Tibial nerve (tissue), 4 donors: ENCODE results near the gene CYBB. TPM values are rescaled to one million over a fixed set of nuclear protein-coding genes. Genes with fewer than 3 reads are reported as not detected.
"Not testable (repeated sequence)": the region's sequence is repeated elsewhere in the genome, so short reads cannot be mapped to it uniquely, and the experiment has no call there.

Source experiments
- DNase-seq, 2 donors: peaks; one replicate each; pipeline ENCODE4 v3.0.0-alpha.2; 2019; ENCODE audit warnings: low spot score in 2 of 2
- H3K27ac ChIP-seq, 4 donors: fragments of 200-600 bp; sonication (generic) in 3 of 4; one replicate each; pipeline ENCODE4 v1.5.1; 2017 to 2019; ENCODE audit warnings: mild to moderate bottlenecking in 1 of 4
- H3K27me3 ChIP-seq, 2 donors: fragments of 200-600 bp; sonication (generic) in 1 of 2; one replicate each; pipeline versions ENCODE4 v1.5.1 to v1.6.0; 2017 to 2019
- H3K36me3 ChIP-seq, 3 donors: fragments of 200-600 bp; sonication (generic); one replicate each; pipeline ENCODE4 v1.5.1; 2018 to 2019
- H3K4me1 ChIP-seq, 4 donors: fragments of 200-600 bp; sonication (generic) in 3 of 4; one replicate each; pipeline ENCODE4 v1.5.1; 2017 to 2019
- H3K4me3 ChIP-seq, 4 donors: fragments of 200-600 bp; sonication (generic) in 3 of 4; one replicate each; pipeline ENCODE4 v1.5.1; 2017 to 2019; ENCODE audit warnings: mild to moderate bottlenecking in 1 of 4, moderate library complexity in 1 of 4
- H3K9me3 ChIP-seq, 4 donors: fragments of 200-600 bp; sonication (generic) in 3 of 4; one replicate each; pipeline ENCODE4 v1.5.1; 2017 to 2019
- CTCF ChIP-seq, 5 experiments: fragments of 200-600 bp in 3 of 5; fragments of 450-650 bp in 2 of 5; sonication (generic) in 3 of 5; IDR thresholded peaks; one replicate each; pipeline ENCODE4 v1.5.1; 2016 to 2019; ENCODE audit warnings: antibody characterized with exemption in 5 of 5, mild to moderate bottlenecking in 3 of 5, moderate library complexity in 2 of 5
- EP300 ChIP-seq, 2 donors: sonication (generic); formaldehyde crosslinking; IDR thresholded peaks; one replicate each; pipeline ENCODE4 v1.6.1; 2017; ENCODE audit warnings: antibody characterized with exemption in 2 of 2, mild to moderate bottlenecking in 1 of 2
- POLR2A ChIP-seq, 2 donors: fragments of 450-650 bp; IDR thresholded peaks; one replicate each; pipeline ENCODE4 v1.6.1; 2017; ENCODE audit warnings: antibody characterized with exemption in 2 of 2, mild to moderate bottlenecking in 2 of 2, moderate library complexity in 2 of 2
- whole genome bisulfite sequencing, 2 donors: methylation state at CpG; one replicate each; pipeline ENCODE4 v1.1.5; 2018; 5-methylcytosine and 5-hydroxymethylcytosine counted together
- total RNA-seq, 4 donors: library from RNA; depleted of rRNA; stranded (reverse); fragments of >200 nt; gene quantifications; one replicate each; pipeline ENCODE4 v1.1.0, GENCODE V29; 2016

The CYBB gene
- total RNA-seq, 4 donors from 2014 or later = 19.5 to 26.0 (median 21.8) TPM

GRCh38 chrX:37759351-37759750, 20.5 kb upstream of the CYBB start:
- H3K27me3 ChIP-seq = peaks cover 0 to 5% of the 10 kb centered on the region in 2 donors
- H3K27ac ChIP-seq = no peak overlapping the region
- no peaks in the 10 kb centered on the region for H3K36me3 ChIP-seq
- DNase-seq = no peak
- no peak overlapping the region for H3K4me3 ChIP-seq
- WGBS, 2 donors = 80 to 100% methylated on average over 1 of the region's 1 CpG
- TF ChIP-seq EP300 (IDR thresholded peaks at IDR 0.05) (no peak), POLR2A (IDR thresholded peaks at IDR 0.05) (no peak), CTCF (IDR thresholded peaks at IDR 0.05) (no peak)
- H3K9me3 ChIP-seq = no peaks in the 10 kb centered on the region
- no peaks in the 10 kb centered on the region for H3K4me1 ChIP-seq

GRCh38 chrX:37759878-37760418, 19.9 kb upstream of the CYBB start:
- Histone ChIP-seq H3K4me1 (no peaks in the 10 kb centered on the region), H3K4me3 (no peak overlapping the region), H3K36me3 (no peaks in the 10 kb centered on the region), H3K9me3 (no peaks in the 10 kb centered on the region), H3K27me3 (peaks cover 0 to 5% of the 10 kb centered on the region in 2 donors), H3K27ac (no peak overlapping the region)
- DNase-seq = no peak
- 82 to 100% methylated on average over 2 of the region's 2 CpGs for WGBS, 2 donors
- TF ChIP-seq POLR2A (IDR thresholded peaks at IDR 0.05) (no peak), CTCF (IDR thresholded peaks at IDR 0.05) (no peak), EP300 (IDR thresholded peaks at IDR 0.05) (no peak)

- no peak overlapping the region for H3K4me3 ChIP-seq
- no peaks in the 10 kb centered on the region for H3K36me3 ChIP-seq
- H3K9me3 ChIP-seq = no peaks in the 10 kb centered on the region
- no peaks in the 10 kb centered on the region for H3K4me1 ChIP-seq
- H3K27ac ChIP-seq = no peak overlapping the region
- TF ChIP-seq EP300 (IDR thresholded peaks at IDR 0.05) = no peak
- no peak for TF ChIP-seq CTCF (IDR thresholded peaks at IDR 0.05)
- no peak for TF ChIP-seq POLR2A (IDR thresholded peaks at IDR 0.05)
- peaks cover 0 to 9% of the 10 kb centered on the region in 2 donors for H3K27me3 ChIP-seq
- no peak for DNase-seq
Observed at GRCh38 chrX:37763400-37763799, 16.5 kb upstream of the CYBB start.

- H3K27me3 ChIP-seq = peaks cover 0 to 13% of the 10 kb centered on the region in 2 donors
- TF ChIP-seq POLR2A (IDR thresholded peaks at IDR 0.05) (no peak), EP300 (IDR thresholded peaks at IDR 0.05) (no peak), CTCF (IDR thresholded peaks at IDR 0.05) (no peak)
- no peaks in the 10 kb centered on the region for H3K9me3 ChIP-seq
- no peak overlapping the region for H3K27ac ChIP-seq
- H3K4me1 ChIP-seq = no peaks in the 10 kb centered on the region
- no peak for DNase-seq
- no peaks in the 10 kb centered on the region for H3K36me3 ChIP-seq
- no peak overlapping the region for H3K4me3 ChIP-seq
Observed at GRCh38 chrX:37765507-37765906, 14.4 kb upstream of the CYBB start.

GRCh38 chrX:37767430-37767829, 12.4 kb upstream of the CYBB start:
- H3K27me3 ChIP-seq = peaks cover 0 to 11% of the 10 kb centered on the region in 2 donors
- no peak overlapping the region for H3K4me3 ChIP-seq
- no peak for DNase-seq
- H3K4me1 ChIP-seq = no peaks in the 10 kb centered on the region
- H3K36me3 ChIP-seq = no peaks in the 10 kb centered on the region
- no peaks in the 10 kb centered on the region for H3K9me3 ChIP-seq
- 74 to 82% methylated on average over 1 of the region's 1 CpG for WGBS, 2 donors
- H3K27ac ChIP-seq = no peak overlapping the region
- no peak for TF ChIP-seq POLR2A (IDR thresholded peaks at IDR 0.05)
- no peak for TF ChIP-seq EP300 (IDR thresholded peaks at IDR 0.05)
- TF ChIP-seq CTCF (IDR thresholded peaks at IDR 0.05) = no peak

GRCh38 chrX:37768866-37769265, 11.0 kb upstream of the CYBB start:
- not testable (repeated sequence) for H3K4me3 ChIP-seq, H3K9me3 ChIP-seq, H3K27me3 ChIP-seq, H3K36me3 ChIP-seq, H3K4me1 ChIP-seq, H3K27ac ChIP-seq, DNase-seq
- WGBS, 2 donors = 91 to 93% methylated on average over 5 to 9 of the region's 9 CpGs
